Stimulated activated naive B cell treated with anti-CD40 and anti-IgM and Interleukin-4, amounts not matched to agents 10 μg/mL and 1 μg/mL and 100 μg/mL, for 72 hours (primary cell): ENCODE results near the gene VEGFB.

ENCODE experiments used
- ATAC-seq, 2 donors: fragments of 150-1000 bp; cut with Tn5 transposase; replicated peaks; 2 replicates each; pipeline ENCODE4 v1.10.0; 2021; ENCODE audit warnings: moderate library complexity in 1 of 2
- DNase-seq: peaks from one replicate; pipeline ENCODE4 v3.0.0; 2021
- H3K27ac Mint-ChIP-seq: one replicate; pipeline ENCODE4 v1.8.0; 2022; ENCODE audit warnings: mild to moderate bottlenecking, mixed read lengths
- H3K27me3 Mint-ChIP-seq, 2 donors: one replicate each; pipeline ENCODE4 v1.8.0; 2022; ENCODE audit warnings: mixed read lengths in 2 of 2
- H3K36me3 Mint-ChIP-seq, 2 donors: one replicate each; pipeline ENCODE4 v1.8.0; 2022; ENCODE audit warnings: mixed read lengths in 2 of 2, mild to moderate bottlenecking in 1 of 2
- H3K4me1 Mint-ChIP-seq, 2 donors: one replicate each; pipeline ENCODE4 v1.8.0; 2022; ENCODE audit warnings: mixed read lengths in 2 of 2, mild to moderate bottlenecking in 1 of 2
- H3K4me3 Mint-ChIP-seq, 2 donors: one replicate each; pipeline ENCODE4 v1.8.0; 2022; ENCODE audit warnings: mild to moderate bottlenecking in 2 of 2, mixed read lengths in 2 of 2, moderate library complexity in 1 of 2
- H3K9me3 Mint-ChIP-seq, 2 donors: one replicate each; pipeline ENCODE4 v1.8.0; 2022; ENCODE audit warnings: mixed read lengths in 2 of 2, mild to moderate bottlenecking in 1 of 2

The VEGFB gene

GRCh38 chr11:64251016-64251752 is 16.8 kb downstream of the VEGFB start, which contains the start of gene PLCB3:
Gene PLCB3, plus strand, starts transcription at chr11:64251530. Its CDS starts 120 bp downstream, at chr11:64251650.
- peak; percentile 65 for ATAC-seq
- peak within 1 kb of the TSS; percentile 93 to 96 for H3K4me3 Mint-ChIP-seq
- H3K9me3 Mint-ChIP-seq: no peaks in the 10 kb centered on the region
- peaks cover 23 to 55% of the 10 kb centered on the region in 2 donors for H3K4me1 Mint-ChIP-seq
- peak within 1 kb of the TSS; percentile 89 for H3K27ac Mint-ChIP-seq
- DNase-seq: no peak
- peaks cover 1 to 7% of the 10 kb centered on the region in 2 donors for H3K36me3 Mint-ChIP-seq
- H3K27me3 Mint-ChIP-seq: no peaks in the 10 kb centered on the region

GRCh38 chr11:64251753-64252002 is 17.3 kb downstream of the VEGFB start:
- Mint-ChIP-seq H3K36me3 (peaks cover 4 to 9% of the 10 kb centered on the region in 2 donors), H3K27me3 (no peaks in the 10 kb centered on the region), H3K4me1 (peaks cover 23 to 55% of the 10 kb centered on the region in 2 donors), H3K27ac (peak overlapping the region; percentile 89), H3K9me3 (no peaks in the 10 kb centered on the region), H3K4me3 (peak overlapping the region; percentile 93 to 96)
- ATAC-seq (no peak), DNase-seq (no peak)

GRCh38 chr11:64252003-64252872 is 17.9 kb downstream of the VEGFB start:
- Mint-ChIP-seq H3K27me3 (no peaks in the 10 kb centered on the region), H3K36me3 (peaks cover 5 to 10% of the 10 kb centered on the region in 2 donors), H3K27ac (peak overlapping the region; percentile 89), H3K9me3 (no peaks in the 10 kb centered on the region), H3K4me1 (peaks cover 20 to 49% of the 10 kb centered on the region in 2 donors), H3K4me3 (peak overlapping the region; percentile 93 to 96)
- DNase-seq: no peak
- no peak for ATAC-seq

GRCh38 chr11:64253043-64253442 is 18.7 kb downstream of the VEGFB start:
- Mint-ChIP-seq H3K4me3 (no peak overlapping the region), H3K27me3 (no peaks in the 10 kb centered on the region), H3K4me1 (peaks cover 16 to 41% of the 10 kb centered on the region in 2 donors), H3K9me3 (no peaks in the 10 kb centered on the region), H3K36me3 (peaks cover 11 to 17% of the 10 kb centered on the region in 2 donors), H3K27ac (peak overlapping the region; percentile 14)
- DNase-seq (no peak), ATAC-seq (no peak)

- Mint-ChIP-seq H3K36me3 (peaks cover 15 to 19% of the 10 kb centered on the region in 2 donors), H3K27me3 (no peaks in the 10 kb centered on the region), H3K27ac (peak overlapping the region; percentile 14), H3K9me3 (no peaks in the 10 kb centered on the region), H3K4me3 (no peak overlapping the region), H3K4me1 (peaks cover 16 to 41% of the 10 kb centered on the region in 2 donors)
- DNase-seq: no peak
- no peak for ATAC-seq
These were observed 19.1 kb downstream of the VEGFB start for GRCh38 chr11:64253481-64253880.

- Mint-ChIP-seq H3K27me3 (no peaks in the 10 kb centered on the region), H3K36me3 (peaks cover 19 to 25% of the 10 kb centered on the region in 2 donors), H3K4me1 (peaks cover 18 to 38% of the 10 kb centered on the region in 2 donors), H3K27ac (no peak overlapping the region), H3K4me3 (no peak overlapping the region), H3K9me3 (no peaks in the 10 kb centered on the region)
- ATAC-seq (no peak), DNase-seq (no peak)
These were observed 19.9 kb downstream of the VEGFB start for GRCh38 chr11:64254326-64254725.

GRCh38 chr11:64255135-64256128 is 21.0 kb downstream of the VEGFB start:
- no peak overlapping the region for H3K4me3 Mint-ChIP-seq
- H3K4me1 Mint-ChIP-seq: peaks cover 28 to 45% of the 10 kb centered on the region in 2 donors
- H3K27me3 Mint-ChIP-seq: no peaks in the 10 kb centered on the region
- H3K9me3 Mint-ChIP-seq: no peaks in the 10 kb centered on the region
- no peak overlapping the region for H3K27ac Mint-ChIP-seq
- no peak for ATAC-seq
- H3K36me3 Mint-ChIP-seq: peaks cover 29 to 36% of the 10 kb centered on the region in 2 donors
- DNase-seq: no peak

GRCh38 chr11:64256300-64256699 is 21.9 kb downstream of the VEGFB start:
- peaks cover 26 to 37% of the 10 kb centered on the region in 2 donors for H3K4me1 Mint-ChIP-seq
- no peak for ATAC-seq
- no peak overlapping the region for H3K27ac Mint-ChIP-seq
- no peaks in the 10 kb centered on the region for H3K27me3 Mint-ChIP-seq
- H3K9me3 Mint-ChIP-seq: no peaks in the 10 kb centered on the region
- H3K4me3 Mint-ChIP-seq: no peak overlapping the region
- peaks cover 29 to 41% of the 10 kb centered on the region in 2 donors for H3K36me3 Mint-ChIP-seq
- DNase-seq: no peak

- no peak overlapping the region for H3K27ac Mint-ChIP-seq
- ATAC-seq (no peak), DNase-seq (no peak)
- H3K4me3 Mint-ChIP-seq: no peak overlapping the region
- peaks cover 18 to 24% of the 10 kb centered on the region in 2 donors for H3K4me1 Mint-ChIP-seq
- peaks cover 33 to 59% of the 10 kb centered on the region in 2 donors for H3K36me3 Mint-ChIP-seq
- H3K27me3 Mint-ChIP-seq: no peaks in the 10 kb centered on the region
- H3K9me3 Mint-ChIP-seq: no peaks in the 10 kb centered on the region
These were observed 24.0 kb downstream of the VEGFB start for GRCh38 chr11:64258356-64258755.

GRCh38 chr11:64258946-64259532 is 24.7 kb downstream of the VEGFB start:
- H3K4me1 Mint-ChIP-seq: peaks cover 13 to 17% of the 10 kb centered on the region in 2 donors

GRCh38 chr11:64259533-64260067 is 25.2 kb downstream of the VEGFB start:
- peaks cover 12 to 15% of the 10 kb centered on the region in 2 donors for H3K4me1 Mint-ChIP-seq
- peak; percentile 69 to 76 for ATAC-seq

More at GRCh38 chr11:64258946-64259532, 24.7 kb downstream of the VEGFB start:
- H3K27ac Mint-ChIP-seq: no peak overlapping the region
- H3K9me3 Mint-ChIP-seq: no peaks in the 10 kb centered on the region
- DNase-seq (no peak), ATAC-seq (no peak)
- H3K4me3 Mint-ChIP-seq: peak overlapping the region in 1 of 2 donors; percentile 40
- no peaks in the 10 kb centered on the region for H3K27me3 Mint-ChIP-seq
- peaks cover 35 to 61% of the 10 kb centered on the region in 2 donors for H3K36me3 Mint-ChIP-seq

GRCh38 chr11:64260147-64260708 is 25.8 kb downstream of the VEGFB start:
- H3K36me3 Mint-ChIP-seq: peaks cover 38 to 63% of the 10 kb centered on the region in 2 donors
- peak; percentile 68 to 74 for ATAC-seq
- H3K27me3 Mint-ChIP-seq: no peaks in the 10 kb centered on the region
- H3K4me1 Mint-ChIP-seq: peaks cover 12 to 16% of the 10 kb centered on the region in 2 donors
- peak overlapping the region; percentile 31 for H3K27ac Mint-ChIP-seq
- H3K9me3 Mint-ChIP-seq: no peaks in the 10 kb centered on the region
- DNase-seq: no peak
- H3K4me3 Mint-ChIP-seq: peak overlapping the region in 1 of 2 donors; percentile 22

More at GRCh38 chr11:64259533-64260067, 25.2 kb downstream of the VEGFB start:
- no peak for DNase-seq
- H3K4me3 Mint-ChIP-seq: peak overlapping the region; percentile 22 to 40
- H3K9me3 Mint-ChIP-seq: no peaks in the 10 kb centered on the region
- H3K36me3 Mint-ChIP-seq: peaks cover 37 to 63% of the 10 kb centered on the region in 2 donors
- peak overlapping the region; percentile 31 for H3K27ac Mint-ChIP-seq
- H3K27me3 Mint-ChIP-seq: no peaks in the 10 kb centered on the region

GRCh38 chr11:64261556-64262080 is 27.2 kb downstream of the VEGFB start:
- Mint-ChIP-seq H3K27ac (peak overlapping the region; percentile 54), H3K27me3 (no peaks in the 10 kb centered on the region), H3K9me3 (no peaks in the 10 kb centered on the region), H3K36me3 (peaks cover 43 to 68% of the 10 kb centered on the region in 2 donors), H3K4me3 (no peak overlapping the region), H3K4me1 (peaks cover 14 to 20% of the 10 kb centered on the region in 2 donors)
- no peak for ATAC-seq
- no peak for DNase-seq
